HepG2 (cell line): ENCODE results near the gene ZNF396. TPM values are rescaled to one million over a fixed set of nuclear protein-coding genes. Genes with fewer than 3 reads are reported as not detected.

Source experiments
- ATAC-seq: fragments of 200-7000 bp; cut with Tn5 transposase; 3 replicates; pipeline ENCODE4 v1.9.1; 2020; ENCODE audit warnings: mild to moderate bottlenecking, moderate library complexity
- BruUV-seq: library from RNA; stranded (reverse); fragments of 400-500 nt; replicated peaks from 2 replicates; lab custom pipeline; 2021; lab: Mats Ljungman, UMichigan
- CTCF ChIA-PET: fragments of 300-600 bp; formaldehyde crosslinking; extraction: SDS; loops from one replicate; lab custom pipeline; 2021; ENCODE audit warnings: low total read pairs, inconsistent platforms, low intra/inter-chr PET ratio; lab: Yijun Ruan, JAX
- POLR2A ChIA-PET: fragments of 350-600 bp; sonication (Branson Sonifier 250); formaldehyde crosslinking; loops from one replicate; lab custom pipeline; 2020; ENCODE audit warnings: antibody characterized with exemption, inconsistent platforms; lab: Yijun Ruan, JAX
- DNase-seq: peaks from one replicate; pipeline ENCODE4 v3.0.0-alpha.2; 2015; ENCODE audit warnings: low spot score
- FAIRE-seq: peaks from 3 replicates; lab custom pipeline; 2011; peaks lifted over from hg19 to GRCh38; lab: Jason Lieb, UNC
- H2AFZ ChIP-seq: one replicate; pipeline ENCODE4 v1.6.1; 2011; ENCODE audit warnings: low read length, inconsistent platforms
- H3K27ac ChIP-seq: fragments of 300-600 bp; 3 replicates; pipeline ENCODE4 v1.8.0; 2011; ENCODE audit warnings: mixed run types, mild to moderate bottlenecking, mixed read lengths, low read length, inconsistent platforms; ENCODE audit not compliant: insufficient read depth; ENCODE audit errors: extremely low read length
- H3K27me3 ChIP-seq, 2 experiments: fragments of 200-600 bp in 1 of 2; 2 replicates in 1 of 2; 3 replicates in 1 of 2; pipeline versions ENCODE4 v1.6.0 to v1.8.0; 2011; ENCODE audit warnings: low read length in 2 of 2, mild to moderate bottlenecking in 2 of 2, moderate library complexity in 2 of 2, inconsistent platforms in 1 of 2; ENCODE audit not compliant: insufficient read depth in 2 of 2, control insufficient read depth in 1 of 2
- H3K36me3 ChIP-seq, 2 experiments: fragments of 200-600 bp in 1 of 2; replicated peaks in 1 of 2; 2 replicates in 1 of 2; 3 replicates in 1 of 2; pipeline versions ENCODE4 v1.5.1 to v1.8.0; 2011; ENCODE audit warnings: low read length in 2 of 2, inconsistent platforms in 1 of 2; ENCODE audit not compliant: insufficient read depth in 2 of 2, control insufficient read depth in 1 of 2
- H3K4me1 ChIP-seq: 2 replicates; pipeline ENCODE4 v1.5.1; 2012; ENCODE audit warnings: low read length, inconsistent platforms; ENCODE audit not compliant: insufficient read depth
- H3K4me2 ChIP-seq: 2 replicates; pipeline ENCODE4 v1.6.0; 2011; ENCODE audit warnings: low read depth, low read length, inconsistent platforms
- H3K4me3 ChIP-seq, 3 experiments: fragments of 200-600 bp in 1 of 3; sonication (generic), shearing (Covaris generic) in 1 of 3; replicated peaks in 1 of 3; 2 replicates each; pipeline ENCODE4 v1.5.1; 2011 to 2016; ENCODE audit warnings: low read length in 3 of 3, inconsistent platforms in 2 of 3, low read depth in 2 of 3, mild to moderate bottlenecking in 2 of 3, control low read depth in 1 of 3, mixed read lengths in 1 of 3; ENCODE audit not compliant: insufficient read depth in 1 of 3
- H3K79me2 ChIP-seq: one replicate; pipeline ENCODE4 v1.6.1; 2011; ENCODE audit warnings: low read length, inconsistent platforms; ENCODE audit not compliant: insufficient read depth
- H3K9ac ChIP-seq: 2 replicates; pipeline ENCODE4 v1.6.0; 2011; ENCODE audit warnings: mild to moderate bottlenecking, low read depth, low read length, inconsistent platforms; ENCODE audit not compliant: insufficient read depth
- H3K9me3 ChIP-seq: 2 replicates; pipeline ENCODE4 v1.5.1; 2012; ENCODE audit warnings: mild to moderate bottlenecking, low read length
- H4K20me1 ChIP-seq: 2 replicates; pipeline ENCODE4 v1.6.0; 2011; ENCODE audit warnings: inconsistent platforms, mild to moderate bottlenecking, low read length, moderate library complexity; ENCODE audit not compliant: insufficient read depth
- FOSL1 ChIP-seq: sonication (generic); formaldehyde crosslinking; IDR thresholded peaks from 2 replicates; pipeline ENCODE4 v1.9.0; 2021; ENCODE audit warnings: missing genetic modification reagents, borderline replicate concordance
- GLI4 ChIP-seq: sonication (generic); formaldehyde crosslinking; IDR thresholded peaks from 2 replicates; pipeline ENCODE4 v1.5.1; 2020; ENCODE audit warnings: missing genetic modification reagents, mild to moderate bottlenecking, moderate library complexity, borderline replicate concordance
- HNF4A ChIP-seq: sonication (generic); formaldehyde crosslinking; IDR thresholded peaks from 2 replicates; pipeline ENCODE4 v1.4.0; 2020; ENCODE audit warnings: missing genetic modification reagents
- IKZF1 ChIP-seq: fragments of 450-650 bp; IDR thresholded peaks from 2 replicates; pipeline ENCODE4 v1.7.1; 2016
- MAZ ChIP-seq, 2 experiments: sonication (generic) in 1 of 2; formaldehyde crosslinking in 1 of 2; IDR thresholded peaks; 2 replicates each; pipeline versions ENCODE4 v1.5.0 to v1.6.1; 2012 to 2020; ENCODE audit warnings: low read depth in 2 of 2, mild to moderate bottlenecking in 2 of 2, borderline replicate concordance in 1 of 2, improper control_type of control experiment in 1 of 2, low read length in 1 of 2, missing genetic modification reagents in 1 of 2, moderate library complexity in 1 of 2
- RAD21 ChIP-seq: fragments of 450-650 bp; formaldehyde crosslinking; IDR thresholded peaks from 2 replicates; pipeline ENCODE4 v1.5.0; 2020; ENCODE audit warnings: mild to moderate bottlenecking
- RBAK ChIP-seq: sonication (generic); formaldehyde crosslinking; IDR thresholded peaks from 2 replicates; pipeline ENCODE4 v1.5.1; 2020; ENCODE audit warnings: mild to moderate bottlenecking, missing genetic modification reagents
- SOX13 ChIP-seq, 3 experiments: fragments of 450-650 bp in 1 of 3; sonication (generic) in 1 of 3; formaldehyde crosslinking in 1 of 3; IDR thresholded peaks in 2 of 3; conservative IDR thresholded peaks in 1 of 3; 2 replicates each; pipeline versions ENCODE4 v1.5.0 to v1.6.1; 2016 to 2020; ENCODE audit warnings: antibody characterized with exemption in 1 of 3, mild to moderate bottlenecking in 1 of 3, missing compliant biosample characterization in 1 of 3, missing genetic modification reagents in 1 of 3, moderate library complexity in 1 of 3
- SRSF4 ChIP-seq: fragments of 200-400 bp; formaldehyde crosslinking; IDR thresholded peaks from one replicate; pipeline ENCODE4 v1.6.1; 2018; ENCODE audit warnings: mild to moderate bottlenecking, low read depth, low read length, moderate library complexity; ENCODE audit not compliant: poor library complexity, severe bottlenecking
- ZNF138 ChIP-seq: sonication (generic); formaldehyde crosslinking; IDR thresholded peaks from 2 replicates; pipeline ENCODE4 v1.5.0; 2020; ENCODE audit warnings: mild to moderate bottlenecking, low read depth, missing genetic modification reagents
- ZNF333 ChIP-seq: sonication (generic); formaldehyde crosslinking; IDR thresholded peaks from 2 replicates; pipeline ENCODE4 v1.4.0; 2020; ENCODE audit warnings: mild to moderate bottlenecking, missing genetic modification reagents, borderline replicate concordance
- ZNF563 ChIP-seq: sonication (generic); formaldehyde crosslinking; IDR thresholded peaks from 2 replicates; pipeline ENCODE4 v1.8.0; 2022; ENCODE audit warnings: mild to moderate bottlenecking, moderate library complexity, missing genetic modification reagents
- ZNF775 ChIP-seq: sonication (generic); formaldehyde crosslinking; IDR thresholded peaks from 2 replicates; pipeline ENCODE4 v1.4.0; 2020; ENCODE audit warnings: missing genetic modification reagents, mild to moderate bottlenecking, moderate library complexity, borderline replicate concordance
- WGBS: methylation state at CpG from one replicate; pipeline ENCODE4 v1.1.6; 2017; ENCODE audit warnings: low lambda C conversion rate; 5-methylcytosine and 5-hydroxymethylcytosine counted together
- in situ Hi-C: cut with HindIII; loops from 2 replicates; pipeline ENCODE4 v1.10.0; 2017; ENCODE audit warnings: low pct_unique_long_range_greater_than_20kb; ENCODE audit not compliant: extremely low pct_ligation_motif_present
- intact Hi-C: fragments of 100-400 bp; cut with micrococcal nuclease; formaldehyde crosslinking; loops from one replicate; pipeline ENCODE4 v1.10.0; 2022; ENCODE audit not compliant: unreplicated experiment
- polyA plus RNA-seq, 8 experiments: library from polyadenylated mRNA; depleted of rRNA in 3 of 8; stranded (reverse) in 7 of 8; unstranded in 1 of 8; fragments of >200 nt; fragmentation: Illumina TruSeq in 4 of 8; extraction: Trizol in 4 of 8; gene quantifications; 2 replicates each; pipeline versions ENCODE4 v1.2.1 to v1.2.3, GENCODE V29; 2011 to 2016; ENCODE audit warnings: low read depth in 4 of 8, missing spikeins in 1 of 8, mixed read lengths in 1 of 8; ENCODE audit not compliant: insufficient read depth in 1 of 8
- total RNA-seq, 5 experiments: library from RNA; depleted of rRNA; stranded (reverse); fragments of >200 nt; fragmentation: Illumina TruSeq; extraction: Trizol; gene quantifications; 2 replicates each; pipeline ENCODE4 v1.2.3, GENCODE V29; 2016; ENCODE audit warnings: low read depth in 1 of 5
- TF ChIP-seq, protein P1 (sequence below): sonication (generic); formaldehyde crosslinking; IDR thresholded peaks from 2 replicates; pipeline ENCODE4 v1.8.0; 2022; ENCODE audit warnings: low read depth, missing genetic modification reagents
- TF ChIP-seq, protein P2 (sequence below): sonication (generic); formaldehyde crosslinking; IDR thresholded peaks from 2 replicates; pipeline ENCODE4 v1.4.0; 2020; ENCODE audit warnings: missing genetic modification reagents, borderline replicate concordance
- TF ChIP-seq, protein P3 (sequence below): IDR thresholded peaks from 2 replicates; pipeline ENCODE4 v1.6.1; 2016; ENCODE audit warnings: missing genetic modification reagents, missing compliant biosample characterization
- TF ChIP-seq, protein P4 (sequence below): sonication (generic); formaldehyde crosslinking; IDR thresholded peaks from 2 replicates; pipeline ENCODE4 v1.4.0; 2020; ENCODE audit warnings: missing genetic modification reagents

The ZNF396 gene
- total and polyA plus RNA-seq, 2 of the 13 experiments (the other 11 are each of a cell fraction or from before 2014, with no cell fraction given), result 0.25 to 0.75 TPM

DNA sequence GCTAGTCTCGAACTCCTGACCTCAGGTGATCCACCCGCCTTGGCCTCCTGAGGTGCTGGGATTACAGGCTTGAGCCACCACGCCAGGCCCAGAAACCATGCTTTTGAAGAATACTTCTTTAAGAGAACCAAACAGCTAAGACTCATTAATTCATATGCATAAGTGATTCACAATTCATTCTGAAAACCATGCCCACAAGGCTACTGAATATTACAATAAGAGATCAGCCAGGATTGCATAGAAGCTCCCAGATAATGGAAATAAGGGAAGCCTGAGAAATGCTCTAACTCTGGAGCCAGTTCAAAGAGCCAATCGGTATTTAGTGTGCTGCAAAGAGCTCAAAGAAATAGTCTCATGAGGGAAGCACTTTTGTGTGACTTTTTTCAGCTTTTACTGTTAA, 2.4 kb downstream of the ZNF396 start:
- intact Hi-C loops (no loop called here), in situ Hi-C loops (loop anchor here (25.0 kb wide), 1 partner anchor 588 kb away; the partner anchor contains the start of gene RMP24)
- no peaks in the 10 kb centered on the region for H3K79me2 ChIP-seq
- no peaks in the 10 kb centered on the region; a peak in 1 of 5 replicates for H3K27me3 ChIP-seq
- no peak for TF ChIP-seq SOX13 (IDR thresholded peaks at IDR 0.05)
- no peak for TF ChIP-seq SOX13 (CRISPR knock-in tag; conservative IDR thresholded peaks at IDR 0.05 in 1 of 2, IDR thresholded peaks at IDR 0.05 in 1 of 2)
- no peak for TF ChIP-seq FOSL1 (CRISPR knock-in tag)
- TF ChIP-seq, protein P1, sequence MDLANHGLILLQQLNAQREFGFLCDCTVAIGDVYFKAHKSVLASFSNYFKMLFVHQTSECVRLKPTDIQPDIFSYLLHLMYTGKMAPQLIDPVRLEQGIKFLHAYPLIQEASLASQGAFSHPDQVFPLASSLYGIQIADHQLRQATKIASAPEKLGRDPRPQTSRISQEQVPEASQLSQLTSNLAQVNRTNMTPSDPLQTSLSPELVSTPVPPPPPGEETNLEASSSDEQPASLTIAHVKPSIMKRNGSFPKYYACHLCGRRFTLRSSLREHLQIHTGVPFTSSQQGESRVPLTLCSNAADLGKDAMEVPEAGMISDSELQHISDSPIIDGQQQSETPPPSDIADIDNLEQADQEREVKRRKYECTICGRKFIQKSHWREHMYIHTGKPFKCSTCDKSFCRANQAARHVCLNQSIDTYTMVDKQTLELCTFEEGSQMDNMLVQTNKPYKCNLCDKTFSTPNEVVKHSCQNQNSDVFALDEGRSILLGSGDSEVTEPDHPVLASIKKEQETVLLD (CRISPR knock-in tag), result no peak
- no peak for TF ChIP-seq ZNF563 (CRISPR knock-in tag)
- no peak for TF ChIP-seq MAZ (IDR thresholded peaks at IDR 0.05; ENCODE audit: borderline replicate concordance, low read depth, low read length)
- TF ChIP-seq MAZ (CRISPR knock-in tag; IDR thresholded peaks at IDR 0.05; ENCODE audit: low read depth), result no peak
- TF ChIP-seq, protein P2, sequence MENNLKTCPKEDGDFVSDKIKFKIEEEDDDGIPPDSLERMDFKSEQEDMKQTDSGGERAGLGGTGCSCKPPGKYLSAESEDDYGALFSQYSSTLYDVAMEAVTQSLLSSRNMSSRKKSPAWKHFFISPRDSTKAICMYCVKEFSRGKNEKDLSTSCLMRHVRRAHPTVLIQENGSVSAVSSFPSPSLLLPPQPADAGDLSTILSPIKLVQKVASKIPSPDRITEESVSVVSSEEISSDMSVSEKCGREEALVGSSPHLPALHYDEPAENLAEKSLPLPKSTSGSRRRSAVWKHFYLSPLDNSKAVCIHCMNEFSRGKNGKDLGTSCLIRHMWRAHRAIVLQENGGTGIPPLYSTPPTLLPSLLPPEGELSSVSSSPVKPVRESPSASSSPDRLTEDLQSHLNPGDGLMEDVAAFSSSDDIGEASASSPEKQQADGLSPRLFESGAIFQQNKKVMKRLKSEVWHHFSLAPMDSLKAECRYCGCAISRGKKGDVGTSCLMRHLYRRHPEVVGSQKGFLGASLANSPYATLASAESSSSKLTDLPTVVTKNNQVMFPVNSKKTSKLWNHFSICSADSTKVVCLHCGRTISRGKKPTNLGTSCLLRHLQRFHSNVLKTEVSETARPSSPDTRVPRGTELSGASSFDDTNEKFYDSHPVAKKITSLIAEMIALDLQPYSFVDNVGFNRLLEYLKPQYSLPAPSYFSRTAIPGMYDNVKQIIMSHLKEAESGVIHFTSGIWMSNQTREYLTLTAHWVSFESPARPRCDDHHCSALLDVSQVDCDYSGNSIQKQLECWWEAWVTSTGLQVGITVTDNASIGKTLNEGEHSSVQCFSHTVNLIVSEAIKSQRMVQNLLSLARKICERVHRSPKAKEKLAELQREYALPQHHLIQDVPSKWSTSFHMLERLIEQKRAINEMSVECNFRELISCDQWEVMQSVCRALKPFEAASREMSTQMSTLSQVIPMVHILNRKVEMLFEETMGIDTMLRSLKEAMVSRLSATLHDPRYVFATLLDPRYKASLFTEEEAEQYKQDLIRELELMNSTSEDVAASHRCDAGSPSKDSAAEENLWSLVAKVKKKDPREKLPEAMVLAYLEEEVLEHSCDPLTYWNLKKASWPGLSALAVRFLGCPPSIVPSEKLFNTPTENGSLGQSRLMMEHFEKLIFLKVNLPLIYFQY (CRISPR knock-in tag), result no peak
- TF ChIP-seq, protein P3, sequence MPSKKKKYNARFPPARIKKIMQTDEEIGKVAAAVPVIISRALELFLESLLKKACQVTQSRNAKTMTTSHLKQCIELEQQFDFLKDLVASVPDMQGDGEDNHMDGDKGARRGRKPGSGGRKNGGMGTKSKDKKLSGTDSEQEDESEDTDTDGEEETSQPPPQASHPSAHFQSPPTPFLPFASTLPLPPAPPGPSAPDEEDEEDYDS (CRISPR knock-in tag), result no peak
- no peak for TF ChIP-seq GLI4 (CRISPR knock-in tag)
- TF ChIP-seq HNF4A (CRISPR knock-in tag), result no peak
- TF ChIP-seq ZNF333 (CRISPR knock-in tag), result no peak
- TF ChIP-seq ZNF138 (CRISPR knock-in tag), result no peak
- TF ChIP-seq RBAK (CRISPR knock-in tag), result no peak
- TF ChIP-seq SRSF4, result no peak
- TF ChIP-seq, protein P4, sequence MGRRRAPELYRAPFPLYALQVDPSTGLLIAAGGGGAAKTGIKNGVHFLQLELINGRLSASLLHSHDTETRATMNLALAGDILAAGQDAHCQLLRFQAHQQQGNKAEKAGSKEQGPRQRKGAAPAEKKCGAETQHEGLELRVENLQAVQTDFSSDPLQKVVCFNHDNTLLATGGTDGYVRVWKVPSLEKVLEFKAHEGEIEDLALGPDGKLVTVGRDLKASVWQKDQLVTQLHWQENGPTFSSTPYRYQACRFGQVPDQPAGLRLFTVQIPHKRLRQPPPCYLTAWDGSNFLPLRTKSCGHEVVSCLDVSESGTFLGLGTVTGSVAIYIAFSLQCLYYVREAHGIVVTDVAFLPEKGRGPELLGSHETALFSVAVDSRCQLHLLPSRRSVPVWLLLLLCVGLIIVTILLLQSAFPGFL, result no peak
- no peak for TF ChIP-seq IKZF1
- TF ChIP-seq RAD21 (CRISPR knock-in tag), result no peak
- TF ChIP-seq ZNF775 (CRISPR knock-in tag), result no peak
- no TSS peak for BruUV-seq
- H3K4me3 ChIP-seq, result no peak overlapping the region
- no peaks in the 10 kb centered on the region for H3K36me3 ChIP-seq
- CTCF ChIA-PET, result no interaction called here
- DNase-seq (no peak), ATAC-seq (no peak), FAIRE-seq (no peak)
- H2AFZ ChIP-seq, result no peak overlapping the region
- 88% methylated on average over 3 of the region's 4 CpGs for WGBS
- no peak overlapping the region for H3K9ac ChIP-seq
- no peaks in the 10 kb centered on the region for H3K9me3 ChIP-seq
- no peak overlapping the region for H3K27ac ChIP-seq
- no peaks in the 10 kb centered on the region for H4K20me1 ChIP-seq
- H3K4me1 ChIP-seq, result peaks cover 6% of the 10 kb centered on the region; the same call in 1 of the 2 replicates
- POLR2A ChIA-PET, result no interaction called here
- H3K4me2 ChIP-seq, result no peak overlapping the region
